Endothelial cell (in vitro differentiated cells): ENCODE measurements around the gene HAS3. TPM values are rescaled to one million over a fixed set of nuclear protein-coding genes. Genes with fewer than 3 reads are reported as not detected.

Experiments used
- DNase-seq: peaks from one replicate; pipeline ENCODE4 v3.0.0; 2021; ENCODE audit warnings: low spot score
- H3K27ac Mint-ChIP-seq: one replicate; pipeline ENCODE4 v1.8.0; 2021; ENCODE audit warnings: mixed read lengths, inconsistent platforms; ENCODE audit not compliant: unreplicated experiment
- H3K27me3 Mint-ChIP-seq: one replicate; pipeline ENCODE4 v1.8.0; 2021; ENCODE audit warnings: mild to moderate bottlenecking, moderate library complexity, mixed read lengths, inconsistent platforms; ENCODE audit not compliant: unreplicated experiment
- H3K36me3 Mint-ChIP-seq: one replicate; pipeline ENCODE4 v1.8.0; 2021; ENCODE audit warnings: mild to moderate bottlenecking, low read depth, mixed read lengths, inconsistent platforms; ENCODE audit not compliant: unreplicated experiment
- H3K4me1 Mint-ChIP-seq: one replicate; pipeline ENCODE4 v1.8.0; 2021; ENCODE audit warnings: mild to moderate bottlenecking, mixed read lengths, inconsistent platforms; ENCODE audit not compliant: unreplicated experiment
- H3K4me3 Mint-ChIP-seq: one replicate; pipeline ENCODE4 v1.8.0; 2021; ENCODE audit warnings: mild to moderate bottlenecking, mixed read lengths, inconsistent platforms; ENCODE audit not compliant: unreplicated experiment
- H3K9me3 Mint-ChIP-seq: one replicate; pipeline ENCODE4 v1.8.0; 2021; ENCODE audit warnings: mixed read lengths, inconsistent platforms; ENCODE audit not compliant: unreplicated experiment
- CTCF ChIP-seq: fragments of 200-600 bp; sonication (generic); IDR thresholded peaks from one replicate; pipeline ENCODE4 v1.5.0; 2021; ENCODE audit warnings: antibody characterized with exemption; ENCODE audit not compliant: unreplicated experiment
- total RNA-seq: library from RNA; stranded (reverse); fragmentation: NEBNext Ultra II Directional; extraction: Animal tissue kit (Norgen Biotek cat#: 25700); gene quantifications from one replicate; pipeline ENCODE4 v1.2.1, GENCODE V29; 2021; ENCODE audit not compliant: unreplicated experiment

HAS3 gene
- total RNA-seq, 1 donor from 2014 or later, result 2.7 TPM

GRCh38 chr16:69116906-69117305 lies 11.5 kb downstream of the HAS3 start:
- no peak for TF ChIP-seq CTCF
- Mint-ChIP-seq H3K4me1 (peaks cover 12% of the 10 kb centered on the region), H3K27ac (no peak overlapping the region), H3K4me3 (no peak overlapping the region), H3K27me3 (peaks cover 3% of the 10 kb centered on the region), H3K9me3 (no peaks in the 10 kb centered on the region), H3K36me3 (peaks cover 21% of the 10 kb centered on the region)
- DNase-seq, result no peak

GRCh38 chr16:69118468-69118867 lies 13.0 kb downstream of the HAS3 start:
- peaks cover 12% of the 10 kb centered on the region for H3K4me1 Mint-ChIP-seq
- no peaks in the 10 kb centered on the region for H3K9me3 Mint-ChIP-seq
- H3K4me3 Mint-ChIP-seq, result peak overlapping the region; percentile 75
- H3K27ac Mint-ChIP-seq, result peak overlapping the region; percentile 27
- no peak for TF ChIP-seq CTCF
- no peak for DNase-seq
- H3K27me3 Mint-ChIP-seq, result peaks cover 3% of the 10 kb centered on the region
- H3K36me3 Mint-ChIP-seq, result peaks cover 21% of the 10 kb centered on the region

GRCh38 chr16:69118994-69119393 lies 13.5 kb downstream of the HAS3 start:
- H3K36me3 Mint-ChIP-seq, result peaks cover 22% of the 10 kb centered on the region
- no peaks in the 10 kb centered on the region for H3K9me3 Mint-ChIP-seq
- no peak for DNase-seq
- TF ChIP-seq CTCF, result no peak
- H3K4me1 Mint-ChIP-seq, result peaks cover 12% of the 10 kb centered on the region
- H3K27ac Mint-ChIP-seq, result no peak overlapping the region
- no peak overlapping the region for H3K4me3 Mint-ChIP-seq
- peaks cover 3% of the 10 kb centered on the region for H3K27me3 Mint-ChIP-seq

- H3K9me3 Mint-ChIP-seq, result no peaks in the 10 kb centered on the region
- H3K27me3 Mint-ChIP-seq, result peaks cover 3% of the 10 kb centered on the region
- no peak for DNase-seq
- peaks cover 12% of the 10 kb centered on the region for H3K4me1 Mint-ChIP-seq
- peaks cover 24% of the 10 kb centered on the region for H3K36me3 Mint-ChIP-seq
- no peak overlapping the region for H3K4me3 Mint-ChIP-seq
- no peak overlapping the region for H3K27ac Mint-ChIP-seq
- TF ChIP-seq CTCF, result no peak
Observed at GRCh38 chr16:69119536-69119935, 14.1 kb downstream of the HAS3 start.

GRCh38 chr16:69120096-69120664 lies 14.7 kb downstream of the HAS3 start:
- no peak for TF ChIP-seq CTCF
- no peak for DNase-seq
- Mint-ChIP-seq H3K27me3 (peaks cover 3% of the 10 kb centered on the region), H3K36me3 (peaks cover 24% of the 10 kb centered on the region), H3K9me3 (no peaks in the 10 kb centered on the region), H3K4me1 (peaks cover 12% of the 10 kb centered on the region), H3K4me3 (no peak overlapping the region), H3K27ac (no peak overlapping the region)
